NCI-H1092 treated with DMSO at 0.1 percent for 48 hours (cell line): Measurements from ENCODE around the gene MAF.

Experiments used
- DNase-seq: peaks from one replicate; lab custom pipeline; 2025; lab: John Stamatoyannopoulos, UW

MAF gene

DNA sequence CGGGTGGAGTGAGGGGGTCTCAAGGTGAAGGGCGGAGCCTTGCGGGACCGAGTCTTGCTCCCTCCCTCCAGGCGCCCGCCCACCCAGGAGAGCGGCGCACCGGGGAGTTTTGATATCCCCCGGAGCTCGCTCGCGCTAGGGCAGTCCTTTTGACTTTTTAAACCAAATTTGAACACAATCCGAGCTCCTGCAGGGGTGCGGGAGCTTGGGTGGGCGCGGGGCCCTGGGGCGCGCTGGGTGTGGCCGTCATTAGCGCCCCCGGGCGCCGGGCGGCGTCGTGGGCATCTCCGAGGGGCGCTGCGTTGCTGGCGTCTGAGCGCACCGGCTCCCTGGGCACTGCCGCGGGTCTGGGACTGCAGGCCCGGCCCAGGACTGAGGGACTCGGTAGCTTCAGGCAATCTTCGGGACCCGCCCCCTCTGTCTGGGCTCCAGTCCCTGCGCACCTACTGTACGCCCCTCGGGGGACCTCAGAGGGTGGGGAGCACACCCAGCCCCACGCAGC lies 10.9 kb downstream of the MAF start:
- DNase-seq = no peak

DNA sequence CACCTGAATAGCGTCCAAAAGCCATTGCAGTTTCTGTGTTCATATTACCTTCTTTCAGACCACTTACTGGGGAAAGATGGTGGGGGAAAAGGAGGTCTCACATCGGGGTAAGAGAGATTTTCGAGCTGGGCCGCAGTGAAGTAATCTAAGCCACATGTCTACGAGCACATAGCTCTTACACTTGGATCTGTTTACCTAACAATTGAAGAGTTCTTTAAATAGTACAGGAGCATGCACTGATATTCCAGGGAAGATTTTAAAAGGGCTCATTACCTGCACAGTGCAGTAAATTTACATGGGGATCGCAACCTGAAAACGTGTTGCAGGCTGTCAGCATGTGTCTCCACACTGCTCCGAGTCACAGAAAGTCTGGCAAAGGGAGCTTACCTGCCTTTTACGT lies 12.6 kb downstream of the MAF start:
- DNase-seq = peak; percentile 28

DNA sequence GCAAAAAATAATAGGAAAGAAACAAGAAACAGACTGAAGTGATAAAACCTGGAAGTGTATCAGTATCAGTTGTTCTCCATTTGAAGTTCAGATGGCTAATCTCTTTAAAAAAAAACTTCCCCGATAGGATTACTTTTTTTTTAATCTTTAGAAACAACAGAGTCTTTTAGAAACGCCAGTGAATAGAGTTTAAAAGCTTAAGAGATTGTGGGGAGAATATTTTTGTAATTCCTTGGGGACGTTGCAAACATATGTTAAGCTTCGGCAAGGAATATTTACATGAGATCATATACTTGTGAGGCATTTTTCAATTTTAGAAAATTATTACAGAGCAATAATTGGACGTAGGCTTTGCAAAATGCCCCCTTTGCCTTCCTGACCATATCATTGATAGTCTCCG lies 13.2 kb downstream of the MAF start:
- DNase-seq = no peak

DNA sequence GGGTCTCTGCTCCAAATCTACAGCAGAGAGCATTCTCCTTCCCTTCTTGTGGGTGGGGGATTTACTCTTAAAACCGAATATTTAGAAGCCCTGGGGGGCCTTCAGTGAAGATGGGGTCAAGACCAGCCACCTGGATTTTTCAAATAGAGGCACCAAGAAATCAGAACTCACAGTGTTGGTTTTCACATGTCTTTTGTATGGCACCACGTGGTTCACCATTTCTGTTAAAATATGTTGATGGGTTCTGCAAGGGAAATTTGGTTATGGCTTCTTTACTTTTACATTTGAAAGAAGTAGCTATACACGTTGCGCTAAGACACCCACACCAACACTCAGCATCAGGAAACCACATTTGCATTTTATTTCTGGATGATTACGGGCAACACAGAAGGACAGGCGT lies 17.7 kb downstream of the MAF start:
- DNase-seq = no peak

DNA sequence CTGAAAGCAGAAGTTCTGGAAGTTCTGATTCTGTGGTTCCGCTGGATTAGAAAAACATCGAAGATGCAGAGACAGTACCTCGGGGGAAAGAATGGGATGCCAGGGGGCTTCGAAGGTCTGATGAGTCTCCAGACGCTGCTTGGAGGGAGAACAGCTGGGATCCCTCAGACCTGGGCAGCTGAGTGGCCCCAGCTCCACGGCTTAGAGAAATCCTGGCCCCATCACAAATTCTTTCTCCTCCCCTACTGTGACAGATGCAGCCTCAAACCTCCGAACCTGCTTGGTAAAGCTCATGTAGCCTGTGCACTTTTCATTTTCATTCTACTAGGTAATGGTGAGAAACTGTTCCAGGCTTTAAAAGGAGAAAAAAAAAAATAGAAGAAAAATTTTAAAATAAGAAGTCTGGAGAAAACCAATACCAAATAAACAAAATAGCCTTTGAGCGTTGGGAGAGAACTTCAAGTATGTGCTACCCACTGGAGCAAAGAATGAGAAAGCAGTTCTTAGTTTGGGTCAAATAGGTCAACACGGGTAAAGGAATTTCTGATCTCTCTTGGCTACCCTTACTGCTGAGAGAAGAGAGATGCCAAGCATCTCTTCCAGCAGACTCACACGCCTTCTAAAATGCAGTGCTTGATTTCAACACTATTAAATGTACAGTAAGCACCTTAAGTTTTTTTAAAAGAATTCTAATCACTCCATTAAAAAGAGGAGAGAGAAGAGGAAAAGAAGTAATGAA lies 19.9 kb downstream of the MAF start:
- no peak for DNase-seq

DNA sequence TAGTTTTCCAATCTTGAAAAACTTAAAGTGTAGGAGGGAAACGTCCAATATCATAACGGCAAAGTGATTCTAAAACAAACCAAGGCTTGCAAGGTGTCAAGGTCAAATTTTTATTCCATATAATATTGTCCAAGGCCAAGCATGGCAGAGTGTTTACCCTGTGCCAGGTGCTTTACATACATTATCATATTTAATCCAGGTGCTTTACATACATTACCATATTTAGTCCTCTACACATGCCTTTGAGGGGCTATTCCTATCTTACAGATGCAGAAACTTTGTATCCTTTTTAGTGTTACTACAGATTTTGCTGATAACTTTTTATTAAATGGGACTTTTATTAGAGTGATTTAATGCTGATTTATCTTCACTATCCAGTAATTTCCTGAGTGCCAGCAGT lies 23.9 kb downstream of the MAF start:
- DNase-seq = no peak

DNA sequence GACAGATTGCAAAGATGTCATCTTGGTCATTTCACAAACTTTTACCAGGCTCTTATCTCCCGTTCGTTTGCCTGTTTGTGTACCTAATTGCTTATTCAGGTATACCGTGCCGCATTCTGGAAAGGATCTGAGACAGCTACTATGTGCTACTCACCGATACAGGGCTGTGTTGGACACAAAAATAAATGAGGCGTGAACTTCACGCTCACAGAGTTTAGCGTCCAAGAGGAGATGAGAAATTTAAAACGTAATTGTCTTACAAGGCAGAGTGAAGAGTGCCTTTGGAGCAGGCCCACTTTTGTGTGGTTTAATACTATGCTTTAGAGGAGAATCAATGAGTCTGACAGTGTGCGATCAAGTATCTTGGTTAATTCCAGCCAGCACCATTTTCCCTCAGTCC lies 26.7 kb downstream of the MAF start:
- DNase-seq = no peak

DNA sequence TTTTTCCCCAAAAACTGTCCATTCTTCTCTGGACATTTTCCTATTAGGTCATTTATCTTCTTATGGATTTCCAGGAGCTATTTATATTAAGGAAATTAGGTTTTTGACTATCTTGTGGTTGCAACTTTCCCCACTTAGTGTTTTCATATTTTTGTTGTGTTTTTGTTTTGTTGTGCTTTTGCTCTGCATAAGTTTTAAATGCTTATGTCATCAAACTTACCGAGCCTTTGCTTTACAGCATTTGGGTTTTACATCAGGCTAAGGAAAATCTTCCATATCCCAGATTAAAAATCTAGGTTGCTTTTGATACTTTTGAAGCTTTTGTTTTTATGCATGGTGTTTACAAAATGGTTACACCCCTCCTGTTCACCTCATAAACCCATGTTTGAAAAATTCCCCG lies 27.5 kb downstream of the MAF start:
- DNase-seq = no peak

DNA sequence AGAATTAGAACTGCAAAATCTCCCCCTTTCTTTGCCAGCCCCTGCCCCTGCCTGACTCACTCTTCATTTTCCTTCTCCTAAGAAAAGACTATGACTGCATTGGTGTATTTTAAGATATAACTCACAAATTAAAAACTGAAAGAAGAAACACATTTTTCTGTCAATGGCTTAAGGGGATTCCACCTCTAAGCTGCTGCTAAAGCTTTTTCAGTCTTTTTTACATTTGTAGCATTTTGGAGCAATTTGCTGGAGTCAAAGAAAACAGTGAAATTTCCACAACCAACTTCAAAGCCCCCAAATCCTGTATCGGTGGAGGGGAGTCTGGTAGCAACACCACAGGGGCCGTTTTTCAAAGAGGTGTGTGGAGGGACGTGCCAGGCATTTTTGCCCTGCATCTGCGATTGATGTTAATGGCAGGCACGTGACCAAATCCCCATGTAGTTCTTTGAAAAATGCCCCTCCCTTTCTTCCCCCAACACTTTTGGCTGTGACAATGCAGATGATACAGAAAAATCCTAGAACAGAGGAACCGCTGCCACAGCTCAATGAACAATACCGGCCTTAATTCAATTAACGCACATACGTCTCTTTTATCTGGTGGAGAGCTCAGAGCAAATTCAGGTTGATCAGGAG lies 28.5 kb downstream of the MAF start:
- no peak for DNase-seq

DNA sequence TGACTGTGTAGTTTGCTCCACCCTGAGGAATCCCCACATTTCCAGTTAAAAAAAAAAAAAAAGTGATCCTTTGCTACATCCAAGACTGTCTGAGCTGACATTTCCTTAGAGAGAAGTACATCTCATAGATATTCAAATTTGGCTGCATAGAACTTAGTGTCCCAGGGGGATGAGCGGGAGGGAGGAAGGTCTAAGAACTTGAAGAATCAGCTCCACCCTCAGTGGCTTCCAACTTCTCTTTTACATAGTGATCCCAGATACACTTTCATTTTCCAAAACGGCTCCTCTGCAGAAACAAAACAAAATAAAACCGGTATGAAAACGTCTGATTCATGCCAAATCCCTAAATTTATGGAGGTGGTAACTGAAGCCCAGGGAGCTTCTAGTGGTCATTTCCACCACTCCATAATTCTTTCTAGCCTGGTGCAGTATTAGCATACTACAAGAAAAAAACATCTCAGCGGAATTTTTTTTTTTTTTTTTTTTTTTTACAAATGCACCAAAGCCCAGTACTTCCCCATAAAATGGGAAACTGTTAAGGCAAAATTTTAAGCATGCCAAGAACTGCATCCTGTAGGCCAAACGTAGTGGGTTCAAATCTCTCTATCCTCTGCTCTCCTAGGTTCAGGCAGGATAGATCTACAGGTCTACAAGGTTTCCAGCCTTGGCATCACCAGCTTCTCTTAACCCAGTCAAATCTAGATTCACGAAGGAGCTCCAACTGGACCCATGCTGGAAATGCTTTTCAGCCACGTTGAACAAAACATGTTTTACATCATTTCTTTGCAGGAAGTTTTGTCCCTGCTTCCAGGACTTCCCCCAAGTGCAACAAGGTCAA lies 29.3 kb downstream of the MAF start:
- DNase-seq = no peak

DNA sequence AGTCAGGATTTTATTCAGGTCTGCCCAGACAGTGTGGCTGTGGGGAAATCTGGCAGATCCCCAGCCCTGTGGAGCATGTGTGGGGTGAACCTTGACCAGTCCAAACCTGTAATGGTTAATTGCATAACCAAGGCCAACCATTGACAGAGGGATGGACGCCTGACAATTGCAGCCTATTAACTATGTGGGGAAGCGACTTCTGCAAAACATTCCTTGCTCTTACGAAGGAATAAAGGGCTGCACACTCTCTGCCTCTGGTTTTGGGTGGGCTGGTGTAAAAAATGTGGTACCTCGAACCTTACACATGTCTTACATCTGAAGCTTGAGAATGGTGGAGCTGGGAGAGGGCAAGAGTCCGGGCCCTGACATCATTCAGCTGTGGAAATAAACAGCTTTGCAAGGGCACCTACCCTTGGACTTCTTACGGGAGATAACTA lies 35.8 kb downstream of the MAF start:
- DNase-seq = no peak

DNA sequence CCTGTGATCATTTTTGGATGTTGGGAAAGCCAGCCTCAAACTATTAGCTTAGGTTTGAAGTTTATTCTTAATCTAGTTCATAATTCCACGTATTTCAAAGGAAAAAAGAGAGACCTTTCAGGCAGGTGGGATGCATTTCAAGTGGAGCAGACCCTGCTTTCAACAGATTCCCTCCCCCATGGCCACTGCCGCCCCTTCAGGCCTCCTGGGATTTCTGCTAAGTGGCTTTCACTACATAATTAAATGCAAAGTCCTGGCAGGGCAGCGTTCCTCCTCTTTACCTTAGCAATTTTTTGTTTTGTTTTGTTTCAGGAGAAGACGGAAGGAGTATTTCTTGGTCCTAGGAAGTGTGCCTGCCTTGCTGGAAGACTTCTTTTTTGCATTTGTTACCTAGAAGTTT lies 36.6 kb downstream of the MAF start:
- peak; percentile 21 for DNase-seq

DNA sequence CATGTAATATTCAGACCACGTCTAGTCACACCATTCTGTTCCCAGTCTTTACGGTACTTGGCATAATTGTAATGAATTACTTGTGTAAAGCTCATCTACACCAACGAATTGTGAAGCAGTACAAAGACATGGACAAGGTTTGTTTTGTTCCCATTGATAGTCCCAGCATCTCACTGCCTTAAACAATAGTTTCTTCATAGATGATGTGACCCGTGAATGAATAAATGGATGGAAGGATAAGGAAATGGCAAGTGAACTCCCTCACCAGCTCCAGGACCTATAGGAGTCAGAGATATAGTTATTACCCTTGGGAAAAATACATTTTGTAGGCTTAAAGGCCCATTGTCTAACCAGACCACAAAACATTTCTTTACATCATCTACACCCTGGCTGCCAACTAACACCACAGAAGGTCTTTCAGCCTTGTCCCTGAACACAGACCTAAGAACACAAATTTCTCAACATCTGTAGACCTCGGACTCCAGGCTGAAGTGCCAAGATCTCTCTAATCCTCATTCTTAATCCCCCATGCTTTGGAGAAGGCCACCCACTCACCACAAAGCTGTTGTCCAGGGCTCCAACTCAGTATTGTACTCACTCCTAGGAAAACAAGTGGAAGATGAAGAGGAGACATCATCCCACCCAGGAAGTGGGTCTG lies 38.2 kb downstream of the MAF start:
- DNase-seq = no peak

DNA sequence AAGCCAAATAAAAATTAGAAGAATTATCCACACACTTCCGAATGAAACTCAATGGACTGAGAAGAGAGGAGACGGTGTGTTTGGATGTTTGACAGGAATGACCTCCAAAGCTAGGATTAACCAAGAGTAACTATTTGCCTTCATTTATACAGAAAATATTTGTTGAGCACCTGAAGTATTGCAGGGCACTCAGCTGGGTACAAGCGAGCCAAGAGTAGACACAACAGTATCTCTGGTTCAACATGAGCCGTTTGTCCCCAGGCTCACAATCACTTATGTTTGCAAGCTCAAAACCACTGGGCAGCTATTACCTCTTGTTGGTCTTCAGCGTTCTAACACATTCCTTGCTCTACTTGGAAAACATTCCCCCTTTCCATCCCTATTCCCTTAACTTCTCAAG lies 38.8 kb downstream of the MAF start:
- no peak for DNase-seq

DNA sequence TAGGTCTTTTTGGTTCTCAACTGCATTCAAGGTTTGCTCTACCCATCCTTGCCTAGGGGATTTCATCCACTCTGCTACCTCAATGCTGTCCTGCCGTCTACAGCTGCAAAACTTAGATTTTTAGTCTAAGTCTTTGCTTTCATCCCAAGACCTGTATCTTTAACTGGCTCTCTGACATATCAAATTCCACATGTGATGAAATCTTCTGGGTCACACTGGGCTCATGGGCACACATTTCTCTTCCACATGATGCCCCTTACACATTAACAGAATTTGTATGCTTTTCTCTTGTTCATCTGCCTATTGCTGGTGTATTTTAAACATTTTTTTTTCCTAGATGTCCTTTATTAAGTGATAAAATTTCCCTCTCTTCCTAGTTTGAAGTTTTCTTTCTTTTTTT lies 39.6 kb downstream of the MAF start:
- no peak for DNase-seq

DNA sequence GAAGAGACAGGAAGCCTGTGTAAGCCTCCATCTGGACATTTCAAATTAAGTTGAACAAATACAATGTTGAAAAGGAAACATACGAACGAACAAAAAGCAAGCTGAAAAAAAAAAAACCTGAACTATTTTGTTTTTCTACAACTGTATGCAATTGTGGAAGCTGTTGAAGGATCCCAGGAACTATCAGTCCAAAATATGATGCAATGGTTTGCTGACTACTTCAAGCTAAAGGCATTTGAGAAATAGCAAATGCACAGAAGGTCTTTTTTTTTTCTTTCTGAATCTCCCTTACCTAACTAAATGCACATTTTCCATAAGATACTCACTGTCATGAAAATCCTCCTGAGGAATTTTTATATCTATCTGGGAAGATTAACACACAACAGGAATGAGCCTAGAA lies 40.2 kb downstream of the MAF start:
- DNase-seq = no peak

DNA sequence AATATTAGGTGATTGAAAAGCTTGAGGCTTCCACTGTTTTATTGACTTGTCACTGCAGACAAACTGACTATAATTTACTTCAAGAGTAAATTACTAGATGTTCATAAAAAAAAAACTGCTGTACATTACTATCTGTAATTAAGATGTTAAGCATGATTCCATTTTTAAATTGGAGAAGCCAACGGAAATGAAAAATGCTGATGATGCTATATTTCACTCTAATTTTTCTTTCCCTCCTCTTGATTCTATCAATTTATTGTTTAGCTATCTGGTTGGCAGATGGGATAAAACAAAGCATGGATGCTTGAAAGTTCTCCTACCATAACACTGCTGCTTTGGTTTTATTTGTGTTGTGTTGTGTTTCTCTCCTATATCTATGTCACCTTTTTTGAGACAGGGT lies 41.0 kb downstream of the MAF start:
- no peak for DNase-seq

DNA sequence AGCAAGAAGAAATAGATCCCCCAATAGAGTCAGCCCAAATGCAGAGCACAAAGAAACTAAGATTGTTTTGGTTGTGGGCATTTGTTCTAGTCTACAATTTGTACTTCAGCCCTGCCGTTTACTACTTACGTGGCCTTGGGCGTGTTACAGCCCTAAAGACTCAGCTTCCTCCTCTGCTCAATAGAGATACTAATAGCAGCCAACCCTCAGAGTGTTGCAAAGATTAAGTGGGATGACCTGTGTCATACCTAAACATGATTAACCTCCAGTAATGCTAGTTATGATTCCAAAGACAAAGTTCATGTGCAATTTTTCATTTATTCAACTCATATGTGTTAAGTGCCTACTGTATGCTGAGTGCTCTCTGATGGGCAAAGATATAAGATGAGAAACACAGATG lies 43.1 kb downstream of the MAF start:
- no peak for DNase-seq

DNA sequence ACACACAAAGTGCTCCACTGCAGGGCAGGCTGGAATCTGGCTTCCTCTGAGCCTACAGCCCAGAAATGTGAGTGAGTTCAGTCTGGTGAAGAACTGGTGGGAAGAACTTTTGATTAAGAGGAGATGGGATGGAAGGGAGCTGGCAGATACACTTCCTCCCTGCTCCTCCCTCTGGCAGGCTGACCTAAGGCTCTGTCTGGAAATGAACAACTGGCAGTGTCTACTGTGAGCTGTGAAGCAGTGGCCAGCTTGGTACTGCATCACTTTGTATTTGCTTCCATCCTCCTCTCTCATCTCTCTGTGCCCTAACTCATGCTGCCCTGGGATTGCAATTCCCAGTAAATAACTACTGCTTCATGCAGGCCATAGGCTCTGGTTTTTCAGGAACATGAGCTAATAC lies 45.6 kb downstream of the MAF start:
- no peak for DNase-seq

DNA sequence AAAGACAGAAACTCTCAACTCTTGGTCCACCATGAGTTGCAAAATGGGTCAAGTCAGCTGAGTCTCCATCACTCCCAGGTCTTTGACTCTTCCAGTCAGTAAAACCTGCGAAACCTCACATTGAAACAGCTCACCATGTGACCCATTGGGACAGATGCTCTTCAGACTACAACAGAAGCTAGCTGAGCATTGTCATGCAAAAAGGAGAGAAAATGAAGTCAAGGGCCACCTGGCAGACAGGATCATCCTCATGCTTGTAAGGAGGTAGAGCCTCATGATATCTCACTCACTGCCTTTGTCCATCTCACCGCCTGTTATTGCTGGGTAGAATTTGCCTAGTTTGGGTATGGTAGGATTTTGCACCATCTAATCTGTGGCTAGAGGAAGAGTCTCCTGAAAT lies 50.2 kb downstream of the MAF start:
- no peak for DNase-seq

DNA sequence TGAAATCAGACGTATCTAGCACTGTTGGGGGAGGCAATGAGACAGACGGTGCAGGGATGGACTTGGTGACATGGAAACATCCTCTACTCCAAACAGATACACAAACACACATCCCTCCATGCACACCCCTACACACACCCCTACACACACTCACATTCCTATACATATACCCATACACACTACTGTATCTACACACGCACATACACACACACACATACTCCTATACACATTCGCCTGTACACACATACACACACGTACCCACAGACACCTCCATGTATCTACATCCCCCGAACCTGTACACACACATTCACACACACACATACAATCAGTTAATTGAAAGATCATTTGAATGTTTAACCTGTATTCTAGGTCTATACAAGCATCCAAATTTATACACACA lies 53.5 kb downstream of the MAF start:
- DNase-seq = no peak
